ENCODE data around the gene UNKL.

UNKL gene

GRCh38 chr16:1454561-1454960, 40.1 kb upstream of the UNKL start:
- H3K9me3 ChIP-seq (ENCODE audit: control insufficient read depth, low read length), result no peaks in the 10 kb centered on the region
- DNase-seq (ENCODE audit: low read depth), result no peak
- no peaks in the 10 kb centered on the region for H3K27me3 ChIP-seq (replicated peaks; ENCODE audit: control insufficient read depth, insufficient read depth, low read length)
- peaks cover 72% of the 10 kb centered on the region for H3K36me3 ChIP-seq (ENCODE audit: control insufficient read depth, insufficient read depth, low read length, severe bottlenecking)
- H3K9ac ChIP-seq (ENCODE audit: low read length), result no peak overlapping the region
- no peaks in the 10 kb centered on the region for H3K4me1 ChIP-seq (ENCODE audit: control insufficient read depth, insufficient read depth, low read length)
- H3K4me3 ChIP-seq (ENCODE audit: low read length), result no peak overlapping the region

GRCh38 chr16:1453316-1453715, 38.8 kb upstream of the UNKL start:
- Histone ChIP-seq H3K4me3 (ENCODE audit: low read length) (no peak overlapping the region), H3K9ac (ENCODE audit: low read length) (no peak overlapping the region), H3K9me3 (ENCODE audit: control insufficient read depth, low read length) (no peaks in the 10 kb centered on the region), H3K27me3 (replicated peaks; ENCODE audit: control insufficient read depth, insufficient read depth, low read length) (no peaks in the 10 kb centered on the region), H3K36me3 (ENCODE audit: control insufficient read depth, insufficient read depth, low read length, severe bottlenecking) (peaks cover 78% of the 10 kb centered on the region), H3K4me1 (ENCODE audit: control insufficient read depth, insufficient read depth, low read length) (no peaks in the 10 kb centered on the region)
- DNase-seq (ENCODE audit: low read depth), result no peak

- Histone ChIP-seq H3K4me3 (ENCODE audit: low read length) (no peak overlapping the region), H3K27me3 (replicated peaks; ENCODE audit: control insufficient read depth, insufficient read depth, low read length) (no peaks in the 10 kb centered on the region), H3K9ac (ENCODE audit: low read length) (no peak overlapping the region), H3K36me3 (ENCODE audit: control insufficient read depth, insufficient read depth, low read length, severe bottlenecking) (peaks cover 80% of the 10 kb centered on the region), H3K9me3 (ENCODE audit: control insufficient read depth, low read length) (no peaks in the 10 kb centered on the region), H3K4me1 (ENCODE audit: control insufficient read depth, insufficient read depth, low read length) (no peaks in the 10 kb centered on the region)
- no peak for DNase-seq (ENCODE audit: low read depth)
Measured at GRCh38 chr16:1452530-1452929, 38.0 kb upstream of the UNKL start.

- DNase-seq (ENCODE audit: low read depth), result no peak
Measured at GRCh38 chr16:1451702-1452392, 37.3 kb upstream of the UNKL start.

GRCh38 chr16:1450841-1451240, 36.3 kb upstream of the UNKL start:
- H3K9me3 ChIP-seq (ENCODE audit: control insufficient read depth, low read length), result no peaks in the 10 kb centered on the region
- DNase-seq (ENCODE audit: low read depth), result no peak
- H3K36me3 ChIP-seq (ENCODE audit: control insufficient read depth, insufficient read depth, low read length, severe bottlenecking), result peaks cover 73% of the 10 kb centered on the region
- H3K9ac ChIP-seq (ENCODE audit: low read length), result no peak overlapping the region
- H3K27me3 ChIP-seq (replicated peaks; ENCODE audit: control insufficient read depth, insufficient read depth, low read length), result no peaks in the 10 kb centered on the region
- H3K4me1 ChIP-seq (ENCODE audit: control insufficient read depth, insufficient read depth, low read length), result no peaks in the 10 kb centered on the region
- no peak overlapping the region for H3K4me3 ChIP-seq (ENCODE audit: low read length)

More at GRCh38 chr16:1451702-1452392, 37.3 kb upstream of the UNKL start:
- H3K9me3 ChIP-seq (ENCODE audit: control insufficient read depth, low read length), result no peaks in the 10 kb centered on the region
- H3K4me1 ChIP-seq (ENCODE audit: control insufficient read depth, insufficient read depth, low read length), result no peaks in the 10 kb centered on the region
- H3K9ac ChIP-seq (ENCODE audit: low read length), result no peak overlapping the region
- no peak overlapping the region for H3K4me3 ChIP-seq (ENCODE audit: low read length)
- peaks cover 75% of the 10 kb centered on the region for H3K36me3 ChIP-seq (ENCODE audit: control insufficient read depth, insufficient read depth, low read length, severe bottlenecking)
- H3K27me3 ChIP-seq (replicated peaks; ENCODE audit: control insufficient read depth, insufficient read depth, low read length), result no peaks in the 10 kb centered on the region

GRCh38 chr16:1450218-1450617, 35.7 kb upstream of the UNKL start:
- Histone ChIP-seq H3K36me3 (ENCODE audit: control insufficient read depth, insufficient read depth, low read length, severe bottlenecking) (peaks cover 67% of the 10 kb centered on the region), H3K9ac (ENCODE audit: low read length) (no peak overlapping the region), H3K4me3 (ENCODE audit: low read length) (no peak overlapping the region), H3K27me3 (replicated peaks; ENCODE audit: control insufficient read depth, insufficient read depth, low read length) (no peaks in the 10 kb centered on the region), H3K9me3 (ENCODE audit: control insufficient read depth, low read length) (no peaks in the 10 kb centered on the region), H3K4me1 (ENCODE audit: control insufficient read depth, insufficient read depth, low read length) (no peaks in the 10 kb centered on the region)
- DNase-seq (ENCODE audit: low read depth), result no peak

GRCh38 chr16:1449201-1449788, 34.8 kb upstream of the UNKL start:
- Histone ChIP-seq H3K4me1 (ENCODE audit: control insufficient read depth, insufficient read depth, low read length) (no peaks in the 10 kb centered on the region), H3K4me3 (ENCODE audit: low read length) (no peak overlapping the region), H3K36me3 (ENCODE audit: control insufficient read depth, insufficient read depth, low read length, severe bottlenecking) (peaks cover 58% of the 10 kb centered on the region), H3K9ac (ENCODE audit: low read length) (no peak overlapping the region), H3K27me3 (replicated peaks; ENCODE audit: control insufficient read depth, insufficient read depth, low read length) (no peaks in the 10 kb centered on the region), H3K9me3 (ENCODE audit: control insufficient read depth, low read length) (no peaks in the 10 kb centered on the region)
- no peak for DNase-seq (ENCODE audit: low read depth)

- Histone ChIP-seq H3K4me1 (ENCODE audit: control insufficient read depth, insufficient read depth, low read length) (no peaks in the 10 kb centered on the region), H3K27me3 (replicated peaks; ENCODE audit: control insufficient read depth, insufficient read depth, low read length) (no peaks in the 10 kb centered on the region), H3K36me3 (ENCODE audit: control insufficient read depth, insufficient read depth, low read length, severe bottlenecking) (peaks cover 51% of the 10 kb centered on the region), H3K4me3 (ENCODE audit: low read length) (no peak overlapping the region), H3K9me3 (ENCODE audit: control insufficient read depth, low read length) (no peaks in the 10 kb centered on the region), H3K9ac (ENCODE audit: low read length) (no peak overlapping the region)
- no peak for DNase-seq (ENCODE audit: low read depth)
Measured at GRCh38 chr16:1448536-1449116, 34.1 kb upstream of the UNKL start.

GRCh38 chr16:1447965-1448364, 33.5 kb upstream of the UNKL start:
- no peaks in the 10 kb centered on the region for H3K4me1 ChIP-seq (ENCODE audit: control insufficient read depth, insufficient read depth, low read length)
- no peak overlapping the region for H3K4me3 ChIP-seq (ENCODE audit: low read length)
- no peaks in the 10 kb centered on the region for H3K27me3 ChIP-seq (replicated peaks; ENCODE audit: control insufficient read depth, insufficient read depth, low read length)

GRCh38 chr16:1446296-1447080, 32.0 kb upstream of the UNKL start:
- Histone ChIP-seq H3K36me3 (ENCODE audit: control insufficient read depth, insufficient read depth, low read length, severe bottlenecking) (peaks cover 34% of the 10 kb centered on the region), H3K9me3 (ENCODE audit: control insufficient read depth, low read length) (no peaks in the 10 kb centered on the region), H3K9ac (ENCODE audit: low read length) (no peak overlapping the region), H3K27me3 (replicated peaks; ENCODE audit: control insufficient read depth, insufficient read depth, low read length) (no peaks in the 10 kb centered on the region), H3K4me3 (ENCODE audit: low read length) (no peak overlapping the region), H3K4me1 (ENCODE audit: control insufficient read depth, insufficient read depth, low read length) (no peaks in the 10 kb centered on the region)
- DNase-seq (ENCODE audit: low read depth), result no peak

More at GRCh38 chr16:1447965-1448364, 33.5 kb upstream of the UNKL start:
- Histone ChIP-seq H3K9ac (ENCODE audit: low read length) (no peak overlapping the region), H3K9me3 (ENCODE audit: control insufficient read depth, low read length) (no peaks in the 10 kb centered on the region), H3K36me3 (ENCODE audit: control insufficient read depth, insufficient read depth, low read length, severe bottlenecking) (peaks cover 47% of the 10 kb centered on the region)
- DNase-seq (ENCODE audit: low read depth), result no peak

GRCh38 chr16:1445518-1446203, 31.2 kb upstream of the UNKL start:
- H3K9ac ChIP-seq (ENCODE audit: low read length), result no peak overlapping the region
- no peaks in the 10 kb centered on the region for H3K9me3 ChIP-seq (ENCODE audit: control insufficient read depth, low read length)
- no peak overlapping the region for H3K4me3 ChIP-seq (ENCODE audit: low read length)
- no peaks in the 10 kb centered on the region for H3K27me3 ChIP-seq (replicated peaks; ENCODE audit: control insufficient read depth, insufficient read depth, low read length)
- H3K4me1 ChIP-seq (ENCODE audit: control insufficient read depth, insufficient read depth, low read length), result no peaks in the 10 kb centered on the region
- no peak for DNase-seq (ENCODE audit: low read depth)
- H3K36me3 ChIP-seq (ENCODE audit: control insufficient read depth, insufficient read depth, low read length, severe bottlenecking), result peaks cover 26% of the 10 kb centered on the region
